Heart left ventricle (tissue), 16 donors: ENCODE measurements around the gene DYNLT1. TPM values are rescaled to one million over a fixed set of nuclear protein-coding genes. Genes with fewer than 3 reads are reported as not detected.
A peak's percentile ranks its signal among the peaks of the same experiment; 100 is the strongest.

Experiments used
- ATAC-seq, 4 donors: fragments of 200-7000 bp; cut with Tn5 transposase; one replicate each; pipeline ENCODE4 v1.9.1; 2020 to 2022; ENCODE audit warnings: moderate library complexity in 4 of 4, mild to moderate bottlenecking in 3 of 4, moderate number of reproducible peaks in 1 of 4
- DNase-seq, 5 donors: peaks; one replicate each; pipeline ENCODE4 v3.0.0-alpha.2; 2020
- H3K27ac ChIP-seq, 12 donors: fragments of 200-600 bp; sonication (generic) in 4 of 12; one replicate each; pipeline versions ENCODE4 v1.5.0 to v1.8.0; 2016 to 2022; ENCODE audit warnings: mild to moderate bottlenecking in 2 of 12
- H3K27me3 ChIP-seq, 9 donors: fragments of 200-600 bp; sonication (generic) in 2 of 9; one replicate each; pipeline versions ENCODE4 v1.5.1 to v1.8.0; 2016 to 2022; ENCODE audit warnings: mild to moderate bottlenecking in 3 of 9
- H3K36me3 ChIP-seq, 9 donors: fragments of 200-600 bp; sonication (generic) in 2 of 9; one replicate each; pipeline versions ENCODE4 v1.5.0 to v1.8.0; 2018 to 2022; ENCODE audit warnings: mild to moderate bottlenecking in 2 of 9
- H3K4me1 ChIP-seq, 12 donors: fragments of 200-600 bp; sonication (generic) in 4 of 12; one replicate each; pipeline versions ENCODE4 v1.5.0 to v1.8.0; 2016 to 2022; ENCODE audit warnings: mild to moderate bottlenecking in 3 of 12
- H3K4me3 ChIP-seq, 12 donors: fragments of 200-600 bp; sonication (generic) in 4 of 12; one replicate each; pipeline versions ENCODE4 v1.5.0 to v1.8.0; 2017 to 2022; ENCODE audit warnings: mild to moderate bottlenecking in 9 of 12, moderate library complexity in 4 of 12
- H3K9me3 ChIP-seq, 12 donors: fragments of 200-600 bp; sonication (generic) in 4 of 12; one replicate each; pipeline versions ENCODE4 v1.5.0 to v1.8.0; 2016 to 2022; ENCODE audit warnings: mild to moderate bottlenecking in 1 of 12
- POLR2A ChIP-seq, 2 donors: fragments of 450-650 bp; IDR thresholded peaks; one replicate each; pipeline ENCODE4 v1.6.1; 2017; ENCODE audit warnings: antibody characterized with exemption in 2 of 2, mild to moderate bottlenecking in 2 of 2, moderate library complexity in 2 of 2
- WGBS, 4 donors: extraction: QIAGEN DNeasy Blood & Tissue Kit in 2 of 4; methylation state at CpG; one replicate each; pipeline versions ENCODE4 v1.1.5 to v1.1.7; 2013 to 2018; 5-methylcytosine and 5-hydroxymethylcytosine counted together
- intact Hi-C, 10 donors: fragments of 100-400 bp; cut with DNase I; formaldehyde crosslinking; loops; one replicate each; pipeline versions ENCODE4 v1.11.1 to v1.14.2; 2022
- polyA plus RNA-seq, 2 donors: library from polyadenylated mRNA; stranded (reverse); fragments of 200-250 nt; gene quantifications; one replicate each; pipeline ENCODE4 v1.2.3, GENCODE V29; 2013
- total RNA-seq, 9 donors: library from RNA; depleted of rRNA in 2 of 9; stranded (reverse); fragments of >200 nt in 2 of 9; fragmentation: NEBNext Ultra II Directional in 3 of 9; extraction: Animal tissue kit (Norgen Biotek cat#: 25700) in 3 of 9; gene quantifications; one replicate each; pipeline versions ENCODE4 v1.1.0 to v1.2.4, GENCODE V29; 2016 to 2023
- TF ChIP-seq, protein P1 (sequence below), 12 donors: fragments of 200-600 bp; sonication (generic) in 4 of 12; IDR thresholded peaks; one replicate each; pipeline versions ENCODE4 v1.5.0 to v1.8.0; 2018 to 2022; ENCODE audit warnings: antibody characterized with exemption in 12 of 12, mild to moderate bottlenecking in 5 of 12
- donor health status: ischemic (EF 13 %, LVEDD 7.1; RV severe dilation, severe dysfunction).
- donor health status: healthy with polysubstance abuse.
- donor health status: DM: no; HTN: yes; CAD: no.
- donor health status: DM: no; HTN: no; CAD: no.
- donor health status: ischemic (EF 25% LVEDD 6.9; RV normal size, moderate dysfunction).
- donor health status: ischemic (EF 25% LVEDD 5.7; RV mildly dilated, moderate dysfunction).
- donor health status: healthy.
- donor health status: DM: yes; HTN: yes; CAD: no.
- donor health status: ischemic (EF 35%, LVEDD 5.7; RV mildly dilated, moderate dysfunction).
- donor health status: nonischemic (EF 11% LVEDD 7.7; RV severe dilation, severe dysfunction).
- donor health status: DM: yes; HTN: yes; CAD: no.
- donor health status: PGD.
- donor health status: ischemic (EF 29% LVEDD 5.4; RV normal size, mild dysfunction).
- donor health status: nonischemic (EF 23%, LVEDD 6.1; RV moderate dilation, normal function).

The DYNLT1 gene
- total and polyA plus RNA-seq, 11 donors: 68.4 to 177 (median 125) TPM

DNA sequence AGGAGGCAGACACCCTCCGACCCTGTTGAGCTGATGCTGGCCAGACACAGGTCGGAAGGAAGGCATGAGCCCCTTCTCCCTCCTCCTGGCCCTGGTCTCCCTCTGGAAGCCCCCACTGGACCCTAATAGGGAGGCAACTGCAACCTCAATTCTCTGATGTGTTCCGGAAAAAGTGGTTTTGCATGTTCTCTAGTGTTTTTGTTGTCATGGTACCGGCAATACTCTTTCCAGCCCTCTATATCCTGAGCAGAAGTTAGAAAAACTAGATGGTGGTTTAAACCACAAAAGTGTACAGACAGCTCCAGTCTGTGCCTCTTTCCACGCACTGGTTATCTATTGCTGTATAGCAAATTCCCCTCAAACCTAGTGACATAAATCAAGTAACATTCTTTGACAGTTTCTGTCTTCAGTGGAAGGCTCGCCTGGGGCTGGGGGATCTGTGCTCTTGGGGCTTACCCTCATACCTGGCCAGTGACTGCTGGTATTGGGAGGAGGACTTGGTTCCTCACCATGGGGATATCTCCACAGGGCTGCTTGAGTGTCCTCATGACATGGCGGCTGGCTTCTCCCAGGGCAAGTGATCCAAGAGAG lies 42.3 kb upstream of the DYNLT1 start:
- Histone ChIP-seq H3K9me3 (no peaks in the 10 kb centered on the region), H3K27ac (peak overlapping the region in 2 of 12 donors; percentile 41 to 75), H3K4me3 (no peak overlapping the region), H3K36me3 (peaks cover 0 to 3% (median 0%) of the 10 kb centered on the region in 9 donors), H3K27me3 (no peaks in the 10 kb centered on the region), H3K4me1 (peaks cover 0 to 24% (median 0%) of the 10 kb centered on the region in 12 donors)
- DNase-seq (no peak), ATAC-seq (peak in 2 of 4 donors; percentile 45 to 47)
- 78 to 91% (median 86%) methylated on average over 7 of the region's 7 CpGs for WGBS, 4 donors
- intact Hi-C loops: loop anchor here in 6 of 10 donors (5.0 to 10.0 kb wide), 4 partner anchors 52 to 465 kb away; no protein-coding TSS in a partner anchor
- TF ChIP-seq POLR2A (IDR thresholded peaks at IDR 0.05): no peak
- TF ChIP-seq, protein P1, sequence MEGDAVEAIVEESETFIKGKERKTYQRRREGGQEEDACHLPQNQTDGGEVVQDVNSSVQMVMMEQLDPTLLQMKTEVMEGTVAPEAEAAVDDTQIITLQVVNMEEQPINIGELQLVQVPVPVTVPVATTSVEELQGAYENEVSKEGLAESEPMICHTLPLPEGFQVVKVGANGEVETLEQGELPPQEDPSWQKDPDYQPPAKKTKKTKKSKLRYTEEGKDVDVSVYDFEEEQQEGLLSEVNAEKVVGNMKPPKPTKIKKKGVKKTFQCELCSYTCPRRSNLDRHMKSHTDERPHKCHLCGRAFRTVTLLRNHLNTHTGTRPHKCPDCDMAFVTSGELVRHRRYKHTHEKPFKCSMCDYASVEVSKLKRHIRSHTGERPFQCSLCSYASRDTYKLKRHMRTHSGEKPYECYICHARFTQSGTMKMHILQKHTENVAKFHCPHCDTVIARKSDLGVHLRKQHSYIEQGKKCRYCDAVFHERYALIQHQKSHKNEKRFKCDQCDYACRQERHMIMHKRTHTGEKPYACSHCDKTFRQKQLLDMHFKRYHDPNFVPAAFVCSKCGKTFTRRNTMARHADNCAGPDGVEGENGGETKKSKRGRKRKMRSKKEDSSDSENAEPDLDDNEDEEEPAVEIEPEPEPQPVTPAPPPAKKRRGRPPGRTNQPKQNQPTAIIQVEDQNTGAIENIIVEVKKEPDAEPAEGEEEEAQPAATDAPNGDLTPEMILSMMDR (IDR thresholded peaks at IDR 0.05): no peak

- peak overlapping the region in 1 of 12 donors; percentile 75 for H3K27ac ChIP-seq
- no peaks in the 10 kb centered on the region for H3K9me3 ChIP-seq
- ATAC-seq (no peak), DNase-seq (no peak)
- H3K4me1 ChIP-seq: peaks cover 0 to 24% (median 0%) of the 10 kb centered on the region in 12 donors
- intact Hi-C loops: loop anchor here in 6 of 10 donors (5.0 to 10.0 kb wide), 4 partner anchors 52 to 464 kb away; no protein-coding TSS in a partner anchor
- H3K4me3 ChIP-seq: no peak overlapping the region
- 79 to 86% (median 80%) methylated on average over 4 of the region's 4 CpGs for WGBS, 4 donors
- H3K27me3 ChIP-seq: no peaks in the 10 kb centered on the region
- H3K36me3 ChIP-seq: peaks cover 0 to 3% (median 0%) of the 10 kb centered on the region in 9 donors
- no peak for TF ChIP-seq POLR2A (IDR thresholded peaks at IDR 0.05)
- TF ChIP-seq, protein P1 (IDR thresholded peaks at IDR 0.05): no peak
Measured at GRCh38 chr6:158686311-158686710, 41.8 kb upstream of the DYNLT1 start.

GRCh38 chr6:158684745-158685324 lies 40.3 kb upstream of the DYNLT1 start:
- Histone ChIP-seq H3K4me3 (no peak overlapping the region), H3K27me3 (no peaks in the 10 kb centered on the region), H3K27ac (no peak overlapping the region), H3K36me3 (peaks cover 0 to 3% (median 0%) of the 10 kb centered on the region in 9 donors), H3K9me3 (no peaks in the 10 kb centered on the region), H3K4me1 (peaks cover 0 to 24% (median 0%) of the 10 kb centered on the region in 12 donors)
- intact Hi-C loops: loop anchor here in 6 of 10 donors (5.0 to 10.0 kb wide), 4 partner anchors 50 to 463 kb away; no protein-coding TSS in a partner anchor
- DNase-seq: no peak
- TF ChIP-seq POLR2A (IDR thresholded peaks at IDR 0.05): no peak
- TF ChIP-seq, protein P1 (IDR thresholded peaks at IDR 0.05): no peak
- 48 to 66% (median 54%) methylated on average over 5 of the region's 5 CpGs for WGBS, 4 donors
- ATAC-seq: no peak

DNA sequence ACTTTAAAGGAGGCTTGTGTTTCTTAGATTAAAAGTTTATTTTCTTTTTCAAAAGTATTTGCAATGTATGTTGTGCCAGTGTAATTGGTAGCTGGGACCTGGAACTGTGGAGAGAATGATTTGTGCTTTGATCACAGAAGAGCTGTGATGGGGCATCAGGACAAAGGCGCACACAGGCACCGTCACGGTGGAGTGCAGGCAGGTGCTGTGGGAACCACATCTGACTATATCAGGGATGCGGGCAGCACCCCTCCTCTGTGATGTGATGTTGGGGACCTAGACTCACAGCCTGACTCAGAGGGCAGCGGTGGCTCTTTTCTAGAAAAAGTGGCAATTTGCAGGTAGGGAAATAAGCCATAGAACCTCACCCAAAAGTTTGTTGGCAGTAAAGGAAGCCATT lies 39.8 kb upstream of the DYNLT1 start:
- DNase-seq: no peak
- 90 to 98% (median 96%) methylated on average over 5 of the region's 5 CpGs for WGBS, 4 donors
- ATAC-seq: no peak
- peaks cover 0 to 24% (median 0%) of the 10 kb centered on the region in 12 donors for H3K4me1 ChIP-seq
- TF ChIP-seq, protein P1 (IDR thresholded peaks at IDR 0.05): no peak
- no peak for TF ChIP-seq POLR2A (IDR thresholded peaks at IDR 0.05)
- H3K4me3 ChIP-seq: no peak overlapping the region
- intact Hi-C loops: loop anchor here in 2 of 10 donors (10.0 kb wide), 2 partner anchors 50 to 60 kb away; no protein-coding TSS in a partner anchor
- H3K27me3 ChIP-seq: no peaks in the 10 kb centered on the region
- no peaks in the 10 kb centered on the region for H3K9me3 ChIP-seq
- H3K27ac ChIP-seq: no peak overlapping the region
- H3K36me3 ChIP-seq: peaks cover 0 to 3% (median 0%) of the 10 kb centered on the region in 9 donors
